ENCODE results near the gene ICA1. TPM values are rescaled to one million over a fixed set of nuclear protein-coding genes. Genes with fewer than 3 reads are reported as not detected.
"Not testable (repeated sequence)": the region's sequence is repeated elsewhere in the genome, so short reads cannot be mapped to it uniquely, and the experiment has no call there.

The ICA1 gene
- polyA plus RNA-seq, 1 donor from 2014 or later = 0.25 TPM

DNA sequence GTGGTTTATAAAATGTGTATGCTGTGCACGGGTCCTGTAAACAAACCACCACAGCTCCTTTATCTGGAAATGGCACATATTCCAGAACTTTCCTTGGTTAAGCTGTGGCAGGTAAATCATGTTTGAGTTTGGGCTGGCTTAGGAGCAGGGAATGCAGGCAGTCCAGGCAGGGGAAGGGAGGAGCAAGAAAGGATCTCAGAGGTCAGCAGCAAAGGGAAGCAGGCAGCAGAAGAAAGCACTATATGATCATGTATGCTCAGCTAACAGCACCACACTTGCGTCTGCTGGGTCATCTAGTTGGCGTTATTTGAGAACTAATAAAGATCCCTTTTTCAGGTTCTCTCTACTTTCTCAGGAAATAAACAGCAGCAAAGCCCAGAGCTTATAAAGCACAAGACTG lies 7.8 kb downstream of the ICA1 start:
- H3K36me3 Mint-ChIP-seq = no peaks in the 10 kb centered on the region
- no peaks in the 10 kb centered on the region for H3K9me3 Mint-ChIP-seq
- no peaks in the 10 kb centered on the region for H3K4me1 Mint-ChIP-seq
- H3K4me3 Mint-ChIP-seq = no peak overlapping the region
- H3K27me3 Mint-ChIP-seq = peaks cover 10% of the 10 kb centered on the region
- H3K27ac Mint-ChIP-seq = no peak overlapping the region

DNA sequence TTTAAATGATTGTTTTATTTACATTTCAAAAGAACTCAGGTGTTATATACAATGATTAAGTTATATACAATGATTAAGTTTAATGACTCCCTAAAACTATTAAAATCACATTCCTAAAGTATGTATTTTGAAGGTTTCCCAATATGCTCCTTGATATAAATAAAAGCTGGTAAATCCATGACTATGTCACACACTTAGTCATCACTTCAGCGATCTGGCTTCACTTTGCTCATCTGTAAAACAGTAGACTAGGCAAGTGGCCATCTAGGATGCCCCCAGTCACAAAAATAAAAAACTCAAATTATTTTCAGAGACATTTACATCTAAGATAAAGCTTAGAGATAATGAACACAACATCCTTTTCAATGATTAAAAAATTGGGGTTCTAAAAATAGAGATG lies 10.8 kb downstream of the ICA1 start:
- Mint-ChIP-seq H3K4me1 (no peaks in the 10 kb centered on the region), H3K27ac (no peak overlapping the region)

GRCh38 chr7:8250547-8250946 lies 11.4 kb downstream of the ICA1 start:
- H3K27ac Mint-ChIP-seq = no peak overlapping the region
- no peak overlapping the region for H3K4me3 Mint-ChIP-seq
- H3K9me3 Mint-ChIP-seq = no peaks in the 10 kb centered on the region
- H3K4me1 Mint-ChIP-seq = no peaks in the 10 kb centered on the region
- H3K36me3 Mint-ChIP-seq = no peaks in the 10 kb centered on the region
- H3K27me3 Mint-ChIP-seq = peaks cover 10% of the 10 kb centered on the region

More for the DNA sequence above, 10.8 kb downstream of the ICA1 start:
- Mint-ChIP-seq H3K9me3 (no peaks in the 10 kb centered on the region), H3K27me3 (peaks cover 10% of the 10 kb centered on the region), H3K4me3 (no peak overlapping the region), H3K36me3 (no peaks in the 10 kb centered on the region)

- Mint-ChIP-seq H3K27me3 (peaks cover 10% of the 10 kb centered on the region), H3K4me1 (no peaks in the 10 kb centered on the region)
Observed at GRCh38 chr7:8249121-8249520, 12.8 kb downstream of the ICA1 start.

GRCh38 chr7:8246020-8246419 lies 15.9 kb downstream of the ICA1 start:
- peaks cover 4 to 11% (median 5%) of the 10 kb centered on the region in 3 donors for H3K9me3 Mint-ChIP-seq
- peaks cover 2% of the 10 kb centered on the region for H3K36me3 Mint-ChIP-seq
- peaks cover 11% of the 10 kb centered on the region for H3K27me3 Mint-ChIP-seq
- no peak overlapping the region for H3K27ac Mint-ChIP-seq
- H3K4me1 Mint-ChIP-seq = no peaks in the 10 kb centered on the region
- no peak overlapping the region for H3K4me3 Mint-ChIP-seq

More at GRCh38 chr7:8249121-8249520, 12.8 kb downstream of the ICA1 start:
- Mint-ChIP-seq H3K9me3 (peaks cover 0 to 5% (median 2%) of the 10 kb centered on the region in 3 donors), H3K4me3 (no peak overlapping the region), H3K27ac (no peak overlapping the region), H3K36me3 (peaks cover 2% of the 10 kb centered on the region)

DNA sequence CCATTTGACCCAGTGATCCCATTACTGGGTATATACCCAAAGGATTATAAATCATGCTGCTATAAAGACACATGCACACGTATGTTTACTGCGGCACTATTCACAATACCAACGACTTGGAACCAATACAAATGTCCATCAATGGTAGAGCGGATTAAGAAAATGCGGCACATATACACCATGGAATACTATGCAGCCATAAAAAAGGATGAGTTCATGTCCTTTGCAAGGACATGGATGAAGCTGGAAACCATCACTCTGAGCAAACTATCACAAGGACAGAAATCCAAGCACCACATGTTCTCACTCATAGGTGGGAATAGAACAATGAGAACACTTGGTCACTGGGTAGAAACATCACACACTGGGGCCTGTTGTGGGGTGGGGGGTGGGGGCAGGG lies 16.9 kb downstream of the ICA1 start:
- not testable (repeated sequence) for H3K27ac Mint-ChIP-seq, H3K36me3 Mint-ChIP-seq, H3K4me1 Mint-ChIP-seq, H3K4me3 Mint-ChIP-seq
- H3K9me3 Mint-ChIP-seq = peaks cover 4 to 13% (median 5%) of the 10 kb centered on the region in 3 donors
- peaks cover 12% of the 10 kb centered on the region for H3K27me3 Mint-ChIP-seq

- not testable (repeated sequence) for H3K4me1 Mint-ChIP-seq, H3K36me3 Mint-ChIP-seq, H3K4me3 Mint-ChIP-seq, H3K27ac Mint-ChIP-seq
- Mint-ChIP-seq H3K9me3 (peaks cover 4 to 13% (median 5%) of the 10 kb centered on the region in 3 donors), H3K27me3 (peaks cover 18% of the 10 kb centered on the region)
Observed at GRCh38 chr7:8243059-8243458, 18.9 kb downstream of the ICA1 start.

- Mint-ChIP-seq H3K27me3 (peaks cover 19% of the 10 kb centered on the region), H3K4me3 (peak overlapping the region in 1 of 4 donors; percentile 14), H3K9me3 (peaks cover 4 to 11% (median 5%) of the 10 kb centered on the region in 3 donors)
- H3K27ac Mint-ChIP-seq, H3K36me3 Mint-ChIP-seq, H3K4me1 Mint-ChIP-seq: not testable (repeated sequence)
Observed at GRCh38 chr7:8239702-8240362, 22.1 kb downstream of the ICA1 start.

DNA sequence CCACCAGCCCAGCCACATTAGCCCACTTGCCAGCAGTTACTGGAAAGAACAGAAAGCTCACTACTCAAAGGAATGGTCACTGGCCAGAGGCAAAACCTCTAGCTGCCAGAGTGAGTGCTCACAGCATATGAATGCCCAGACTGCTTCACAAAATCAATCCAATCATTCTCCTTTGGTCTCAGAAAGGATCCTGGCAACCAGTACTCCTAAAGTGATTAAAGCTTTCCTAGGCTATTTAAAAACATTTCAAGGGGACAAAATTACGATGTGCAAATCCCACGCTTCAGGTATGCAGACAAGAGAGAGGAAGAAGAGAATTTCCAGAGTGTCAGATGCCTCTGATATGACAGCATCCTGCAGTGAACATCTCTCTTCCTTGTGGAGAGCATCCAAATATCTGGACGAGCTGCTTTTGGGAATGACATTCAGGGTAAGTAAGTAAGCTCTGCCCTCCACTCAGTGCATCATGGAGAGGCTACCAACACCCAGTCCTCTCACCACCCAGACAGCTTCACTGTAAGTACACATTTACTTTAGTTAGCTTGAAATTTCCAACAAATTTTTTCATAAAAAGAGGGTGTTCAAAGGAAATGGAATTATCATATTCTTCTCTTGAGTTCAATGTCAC lies 25.1 kb downstream of the ICA1 start:
- Mint-ChIP-seq H3K4me3 (no peak overlapping the region), H3K27me3 (peaks cover 20% of the 10 kb centered on the region), H3K4me1 (no peaks in the 10 kb centered on the region), H3K9me3 (peaks cover 1 to 3% (median 2%) of the 10 kb centered on the region in 3 donors), H3K27ac (no peak overlapping the region), H3K36me3 (peaks cover 6% of the 10 kb centered on the region)

- H3K27me3 Mint-ChIP-seq = peaks cover 9% of the 10 kb centered on the region
- H3K27ac Mint-ChIP-seq = no peak overlapping the region
- H3K4me1 Mint-ChIP-seq = no peaks in the 10 kb centered on the region
- H3K9me3 Mint-ChIP-seq = peaks cover 0 to 2% (median 0%) of the 10 kb centered on the region in 3 donors
- H3K4me3 Mint-ChIP-seq = no peak overlapping the region
- H3K36me3 Mint-ChIP-seq = peaks cover 6% of the 10 kb centered on the region
Observed at GRCh38 chr7:8232999-8233847, 28.7 kb downstream of the ICA1 start.

GRCh38 chr7:8229927-8230326 lies 32.0 kb downstream of the ICA1 start:
- Mint-ChIP-seq H3K4me3 (no peak overlapping the region), H3K4me1 (no peaks in the 10 kb centered on the region), H3K9me3 (peaks cover 0 to 2% (median 0%) of the 10 kb centered on the region in 3 donors), H3K27me3 (peaks cover 12% of the 10 kb centered on the region), H3K36me3 (peaks cover 6% of the 10 kb centered on the region), H3K27ac (no peak overlapping the region)

GRCh38 chr7:8228766-8229674 lies 32.9 kb downstream of the ICA1 start:
- H3K4me1 Mint-ChIP-seq = no peaks in the 10 kb centered on the region

GRCh38 chr7:8228068-8228467 lies 33.9 kb downstream of the ICA1 start:
- peaks cover 4% of the 10 kb centered on the region for H3K36me3 Mint-ChIP-seq
- peaks cover 0 to 1% (median 0%) of the 10 kb centered on the region in 3 donors for H3K9me3 Mint-ChIP-seq
- H3K4me3 Mint-ChIP-seq = no peak overlapping the region
- H3K27ac Mint-ChIP-seq = no peak overlapping the region
- H3K4me1 Mint-ChIP-seq = no peaks in the 10 kb centered on the region
- H3K27me3 Mint-ChIP-seq = peaks cover 12% of the 10 kb centered on the region

More at GRCh38 chr7:8228766-8229674, 32.9 kb downstream of the ICA1 start:
- Mint-ChIP-seq H3K4me3 (no peak overlapping the region), H3K27me3 (peaks cover 12% of the 10 kb centered on the region), H3K36me3 (peaks cover 4% of the 10 kb centered on the region), H3K27ac (no peak overlapping the region), H3K9me3 (peaks cover 0 to 2% (median 0%) of the 10 kb centered on the region in 3 donors)

- Mint-ChIP-seq H3K4me1 (no peaks in the 10 kb centered on the region), H3K4me3 (no peak overlapping the region), H3K36me3 (no peaks in the 10 kb centered on the region), H3K27ac (no peak overlapping the region), H3K27me3 (peaks cover 12% of the 10 kb centered on the region), H3K9me3 (no peaks in the 10 kb centered on the region)
Observed at GRCh38 chr7:8227261-8227660, 34.7 kb downstream of the ICA1 start.
